Measurements from ENCODE around the gene CLSTN3. TPM values are rescaled to one million over a fixed set of nuclear protein-coding genes. Genes with fewer than 3 reads are reported as not detected.

CLSTN3 gene
- total and polyA plus RNA-seq, 2 of the 13 experiments (the other 11 are each of a cell fraction or from before 2014, with no cell fraction given): 26.2 to 94.1 TPM

DNA sequence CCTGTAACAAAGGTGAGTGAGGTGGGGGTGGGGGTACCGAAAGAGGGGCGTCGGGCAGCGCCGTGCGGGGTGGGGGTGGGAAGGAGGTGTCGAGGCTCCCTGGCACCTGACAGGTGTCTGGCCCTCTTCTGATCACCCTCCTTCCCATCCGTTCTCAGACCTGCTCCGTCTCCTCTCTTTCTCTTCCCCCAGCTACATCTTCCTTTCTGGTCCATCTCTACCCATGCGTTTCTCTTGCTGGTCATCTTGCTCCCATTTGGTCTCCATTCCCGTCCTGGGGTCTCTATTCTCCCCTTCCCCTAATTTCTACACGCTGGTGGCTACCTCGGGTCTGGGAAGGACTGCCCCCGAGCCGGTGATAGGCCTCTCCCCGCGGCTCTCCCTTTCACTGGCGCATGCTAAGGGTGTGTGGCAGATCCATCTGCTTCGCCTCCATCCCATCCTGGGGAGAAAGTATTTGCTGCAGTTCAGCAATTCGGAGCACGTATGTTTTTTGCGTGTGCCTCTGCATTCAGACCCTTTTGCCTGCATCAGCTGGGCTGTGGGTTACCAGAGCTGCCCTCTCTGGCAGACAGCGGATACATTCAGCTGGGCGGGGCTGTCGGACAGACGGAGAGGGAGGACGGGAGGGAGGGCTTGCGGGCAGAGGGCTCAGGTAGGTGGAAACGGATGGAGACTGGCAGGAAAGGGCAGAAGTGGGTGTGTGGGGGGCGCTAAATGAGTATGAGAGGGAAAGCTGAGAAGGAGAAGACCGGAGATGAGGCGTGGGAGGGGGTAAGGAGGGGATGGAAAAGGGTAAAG is 730 bp downstream of the CLSTN3 start (continued):
- TF ChIP-seq ZNF292 (CRISPR knock-in tag; IDR thresholded peaks at IDR 0.05; ENCODE audit: borderline replicate concordance, low read depth) (peak; percentile 60; the same call in 1 of the 2 replicates), ZNF501 (CRISPR knock-in tag; IDR thresholded peaks at IDR 0.05) (0 out of 2 replicates have a peak, but pooled peaks have one; percentile 52), HCFC1 (IDR thresholded peaks at IDR 0.05; ENCODE audit: low read depth, low read length) (no peak), NFE2L1 (CRISPR knock-in tag; IDR thresholded peaks at IDR 0.05; ENCODE audit: borderline replicate concordance) (no peak), MEIS1 (CRISPR knock-in tag; IDR thresholded peaks at IDR 0.05; ENCODE audit: borderline replicate concordance) (peak; percentile 18; the same call in 1 of the 2 replicates), ZNF263 (CRISPR knock-in tag; IDR thresholded peaks at IDR 0.05) (peak; percentile 79), TGIF2 (CRISPR knock-in tag; IDR thresholded peaks at IDR 0.05) (no peak), ZNF607 (CRISPR knock-in tag; IDR thresholded peaks at IDR 0.05; ENCODE audit: borderline replicate concordance) (peak; percentile 34; the same call in 1 of the 2 replicates), MAZ (IDR thresholded peaks at IDR 0.05; ENCODE audit: borderline replicate concordance, low read depth, low read length) (no peak), MAZ (CRISPR knock-in tag; IDR thresholded peaks at IDR 0.05; ENCODE audit: low read depth) (0 out of 2 replicates have a peak, but pooled peaks have one; percentile 34), FOXK2 (IDR thresholded peaks at IDR 0.05) (no peak), WIZ (CRISPR knock-in tag; IDR thresholded peaks at IDR 0.05) (no peak), KAT7 (CRISPR knock-in tag; IDR thresholded peaks at IDR 0.05; ENCODE audit: borderline replicate concordance) (no peak), HMGA1 (CRISPR knock-in tag; conservative IDR thresholded peaks at IDR 0.05) (no peak), ELF4 (CRISPR knock-in tag; IDR thresholded peaks at IDR 0.05; ENCODE audit: borderline replicate concordance) (no peak), ZNF20 (CRISPR knock-in tag; IDR thresholded peaks at IDR 0.05) (no peak), HNRNPL (IDR thresholded peaks at IDR 0.05; ENCODE audit: low read depth, low read length) (0 out of 2 replicates have a peak, but pooled peaks have one; percentile 37)
- TF ChIP-seq, protein P1, sequence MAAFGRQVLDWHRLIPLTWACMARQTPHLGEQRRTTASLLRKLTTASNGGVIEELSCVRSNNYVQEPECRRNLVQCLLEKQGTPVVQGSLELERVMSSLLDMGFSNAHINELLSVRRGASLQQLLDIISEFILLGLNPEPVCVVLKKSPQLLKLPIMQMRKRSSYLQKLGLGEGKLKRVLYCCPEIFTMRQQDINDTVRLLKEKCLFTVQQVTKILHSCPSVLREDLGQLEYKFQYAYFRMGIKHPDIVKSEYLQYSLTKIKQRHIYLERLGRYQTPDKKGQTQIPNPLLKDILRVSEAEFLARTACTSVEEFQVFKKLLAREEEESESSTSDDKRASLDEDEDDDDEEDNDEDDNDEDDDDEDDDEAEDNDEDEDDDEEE (CRISPR knock-in tag; IDR thresholded peaks at IDR 0.05): no peak
- TF ChIP-seq, protein P2, sequence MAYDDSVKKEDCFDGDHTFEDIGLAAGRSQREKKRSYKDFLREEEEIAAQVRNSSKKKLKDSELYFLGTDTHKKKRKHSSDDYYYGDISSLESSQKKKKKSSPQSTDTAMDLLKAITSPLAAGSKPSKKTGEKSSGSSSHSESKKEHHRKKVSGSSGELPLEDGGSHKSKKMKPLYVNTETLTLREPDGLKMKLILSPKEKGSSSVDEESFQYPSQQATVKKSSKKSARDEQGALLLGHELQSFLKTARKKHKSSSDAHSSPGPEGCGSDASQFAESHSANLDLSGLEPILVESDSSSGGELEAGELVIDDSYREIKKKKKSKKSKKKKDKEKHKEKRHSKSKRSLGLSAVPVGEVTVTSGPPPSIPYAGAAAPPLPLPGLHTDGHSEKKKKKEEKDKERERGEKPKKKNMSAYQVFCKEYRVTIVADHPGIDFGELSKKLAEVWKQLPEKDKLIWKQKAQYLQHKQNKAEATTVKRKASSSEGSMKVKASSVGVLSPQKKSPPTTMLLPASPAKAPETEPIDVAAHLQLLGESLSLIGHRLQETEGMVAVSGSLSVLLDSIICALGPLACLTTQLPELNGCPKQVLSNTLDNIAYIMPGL (CRISPR knock-in tag; IDR thresholded peaks at IDR 0.05; ENCODE audit: borderline replicate concordance in 1 of 2, low read depth in 1 of 2): no peak; a peak in 1 of 4 replicates
- TF ChIP-seq, protein P3, sequence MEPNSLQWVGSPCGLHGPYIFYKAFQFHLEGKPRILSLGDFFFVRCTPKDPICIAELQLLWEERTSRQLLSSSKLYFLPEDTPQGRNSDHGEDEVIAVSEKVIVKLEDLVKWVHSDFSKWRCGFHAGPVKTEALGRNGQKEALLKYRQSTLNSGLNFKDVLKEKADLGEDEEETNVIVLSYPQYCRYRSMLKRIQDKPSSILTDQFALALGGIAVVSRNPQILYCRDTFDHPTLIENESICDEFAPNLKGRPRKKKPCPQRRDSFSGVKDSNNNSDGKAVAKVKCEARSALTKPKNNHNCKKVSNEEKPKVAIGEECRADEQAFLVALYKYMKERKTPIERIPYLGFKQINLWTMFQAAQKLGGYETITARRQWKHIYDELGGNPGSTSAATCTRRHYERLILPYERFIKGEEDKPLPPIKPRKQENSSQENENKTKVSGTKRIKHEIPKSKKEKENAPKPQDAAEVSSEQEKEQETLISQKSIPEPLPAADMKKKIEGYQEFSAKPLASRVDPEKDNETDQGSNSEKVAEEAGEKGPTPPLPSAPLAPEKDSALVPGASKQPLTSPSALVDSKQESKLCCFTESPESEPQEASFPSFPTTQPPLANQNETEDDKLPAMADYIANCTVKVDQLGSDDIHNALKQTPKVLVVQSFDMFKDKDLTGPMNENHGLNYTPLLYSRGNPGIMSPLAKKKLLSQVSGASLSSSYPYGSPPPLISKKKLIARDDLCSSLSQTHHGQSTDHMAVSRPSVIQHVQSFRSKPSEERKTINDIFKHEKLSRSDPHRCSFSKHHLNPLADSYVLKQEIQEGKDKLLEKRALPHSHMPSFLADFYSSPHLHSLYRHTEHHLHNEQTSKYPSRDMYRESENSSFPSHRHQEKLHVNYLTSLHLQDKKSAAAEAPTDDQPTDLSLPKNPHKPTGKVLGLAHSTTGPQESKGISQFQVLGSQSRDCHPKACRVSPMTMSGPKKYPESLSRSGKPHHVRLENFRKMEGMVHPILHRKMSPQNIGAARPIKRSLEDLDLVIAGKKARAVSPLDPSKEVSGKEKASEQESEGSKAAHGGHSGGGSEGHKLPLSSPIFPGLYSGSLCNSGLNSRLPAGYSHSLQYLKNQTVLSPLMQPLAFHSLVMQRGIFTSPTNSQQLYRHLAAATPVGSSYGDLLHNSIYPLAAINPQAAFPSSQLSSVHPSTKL (CRISPR knock-in tag; IDR thresholded peaks at IDR 0.05): no peak
- TF ChIP-seq, protein P4, sequence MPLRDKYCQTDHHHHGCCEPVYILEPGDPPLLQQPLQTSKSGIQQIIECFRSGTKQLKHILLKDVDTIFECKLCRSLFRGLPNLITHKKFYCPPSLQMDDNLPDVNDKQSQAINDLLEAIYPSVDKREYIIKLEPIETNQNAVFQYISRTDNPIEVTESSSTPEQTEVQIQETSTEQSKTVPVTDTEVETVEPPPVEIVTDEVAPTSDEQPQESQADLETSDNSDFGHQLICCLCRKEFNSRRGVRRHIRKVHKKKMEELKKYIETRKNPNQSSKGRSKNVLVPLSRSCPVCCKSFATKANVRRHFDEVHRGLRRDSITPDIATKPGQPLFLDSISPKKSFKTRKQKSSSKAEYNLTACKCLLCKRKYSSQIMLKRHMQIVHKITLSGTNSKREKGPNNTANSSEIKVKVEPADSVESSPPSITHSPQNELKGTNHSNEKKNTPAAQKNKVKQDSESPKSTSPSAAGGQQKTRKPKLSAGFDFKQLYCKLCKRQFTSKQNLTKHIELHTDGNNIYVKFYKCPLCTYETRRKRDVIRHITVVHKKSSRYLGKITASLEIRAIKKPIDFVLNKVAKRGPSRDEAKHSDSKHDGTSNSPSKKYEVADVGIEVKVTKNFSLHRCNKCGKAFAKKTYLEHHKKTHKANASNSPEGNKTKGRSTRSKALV (CRISPR knock-in tag; IDR thresholded peaks at IDR 0.05): no peak

All from HepG2 (cell line).